Measurements from ENCODE around the gene ATP4A. TPM values are rescaled to one million over a fixed set of nuclear protein-coding genes. Genes with fewer than 3 reads are reported as not detected.

Gene ATP4A
- total RNA-seq, 1 donor from 2014 or later: 0.32 TPM

DNA sequence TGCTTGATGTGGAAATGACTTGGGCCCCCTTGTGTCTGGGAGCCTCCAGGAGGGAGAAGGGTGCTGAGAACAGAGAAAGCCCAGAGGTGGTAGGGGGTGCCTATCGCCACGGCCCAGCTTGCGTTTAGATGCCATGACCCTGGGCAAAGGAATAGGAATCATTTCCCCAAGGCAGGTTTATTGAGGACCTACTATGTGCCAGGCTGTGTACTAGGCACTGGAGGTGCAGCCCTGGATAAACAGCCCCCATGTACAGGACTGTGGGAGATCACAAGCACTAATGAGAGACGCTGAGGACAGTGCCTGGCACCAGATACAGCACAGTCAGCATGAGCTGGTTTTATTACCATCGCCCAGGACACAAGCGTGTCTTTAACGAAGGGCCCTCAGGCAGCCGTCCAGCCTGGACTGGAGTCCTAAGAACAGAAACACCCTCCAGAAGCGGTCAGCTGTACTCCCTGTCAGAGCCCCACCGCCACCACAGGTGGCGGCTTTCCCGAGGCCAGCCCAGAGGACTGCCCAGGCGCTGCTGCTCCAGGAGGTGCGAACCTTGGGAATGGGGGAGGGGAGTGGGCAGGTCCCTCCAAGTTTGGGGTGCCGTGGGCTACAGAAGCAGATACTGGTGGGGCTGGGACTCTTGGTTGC lies 13.5 kb downstream of the ATP4A start:
- TF ChIP-seq CTCF (IDR thresholded peaks at IDR 0.05; ENCODE audit: partially characterized antibody, unreplicated experiment): no peak
- no peak for DNase-seq
- H3K27ac Mint-ChIP-seq (ENCODE audit: unreplicated experiment): no peak overlapping the region
- peaks cover 8% of the 10 kb centered on the region for H3K9me3 Mint-ChIP-seq (ENCODE audit: unreplicated experiment)
- peaks cover 3% of the 10 kb centered on the region for H3K4me1 Mint-ChIP-seq (ENCODE audit: low read depth, unreplicated experiment)
- H3K36me3 Mint-ChIP-seq (ENCODE audit: unreplicated experiment): no peaks in the 10 kb centered on the region
- no peak overlapping the region for H3K4me3 Mint-ChIP-seq (ENCODE audit: unreplicated experiment)
- H3K27me3 Mint-ChIP-seq (ENCODE audit: unreplicated experiment): peaks cover 14% of the 10 kb centered on the region

- H3K27ac Mint-ChIP-seq (ENCODE audit: unreplicated experiment): no peak overlapping the region
- peaks cover 3% of the 10 kb centered on the region for H3K4me1 Mint-ChIP-seq (ENCODE audit: low read depth, unreplicated experiment)
- no peak overlapping the region for H3K4me3 Mint-ChIP-seq (ENCODE audit: unreplicated experiment)
- no peaks in the 10 kb centered on the region for H3K36me3 Mint-ChIP-seq (ENCODE audit: unreplicated experiment)
- TF ChIP-seq CTCF (IDR thresholded peaks at IDR 0.05; ENCODE audit: partially characterized antibody, unreplicated experiment): peak; percentile 88
- H3K27me3 Mint-ChIP-seq (ENCODE audit: unreplicated experiment): peaks cover 12% of the 10 kb centered on the region
- peak; percentile 52 for DNase-seq
- peaks cover 8% of the 10 kb centered on the region for H3K9me3 Mint-ChIP-seq (ENCODE audit: unreplicated experiment)
Observed at GRCh38 chr19:35549174-35549788, 14.2 kb downstream of the ATP4A start.

- Mint-ChIP-seq H3K4me1 (ENCODE audit: low read depth, unreplicated experiment) (peaks cover 3% of the 10 kb centered on the region), H3K27me3 (ENCODE audit: unreplicated experiment) (peaks cover 11% of the 10 kb centered on the region), H3K4me3 (ENCODE audit: unreplicated experiment) (peak overlapping the region; percentile 87), H3K9me3 (ENCODE audit: unreplicated experiment) (peaks cover 8% of the 10 kb centered on the region), H3K36me3 (ENCODE audit: unreplicated experiment) (no peaks in the 10 kb centered on the region), H3K27ac (ENCODE audit: unreplicated experiment) (peak overlapping the region; percentile 35)
- DNase-seq: no peak
- TF ChIP-seq CTCF (IDR thresholded peaks at IDR 0.05; ENCODE audit: partially characterized antibody, unreplicated experiment): no peak
Observed at GRCh38 chr19:35546532-35546931, 16.9 kb downstream of the ATP4A start.

DNA sequence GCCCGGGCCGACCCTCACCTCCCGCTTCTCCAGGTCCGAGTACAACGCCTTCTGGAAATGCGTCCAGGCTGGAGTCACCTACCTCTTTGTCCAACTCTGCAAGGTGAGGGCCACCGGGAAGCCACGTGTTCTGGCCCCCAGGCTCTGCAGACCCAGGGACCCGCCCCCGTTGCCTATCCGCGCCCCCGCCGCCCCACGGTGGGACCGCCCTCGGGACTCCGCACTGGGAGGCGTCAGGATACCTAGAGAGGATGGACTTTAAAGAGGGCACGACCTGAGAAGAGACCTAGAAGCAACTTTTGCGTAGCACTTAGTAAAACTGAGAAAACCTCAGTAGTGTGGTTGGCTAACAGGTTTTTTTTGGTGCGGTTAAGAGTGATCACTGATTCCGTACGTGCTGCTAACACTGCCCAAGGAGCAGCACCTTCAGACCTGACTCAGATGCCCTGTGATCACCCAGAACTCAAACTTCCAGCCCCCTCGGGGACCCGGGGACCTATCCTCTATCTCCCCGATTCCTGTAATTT lies 17.5 kb downstream of the ATP4A start:
- DNase-seq: no peak
- Mint-ChIP-seq H3K4me1 (ENCODE audit: low read depth, unreplicated experiment) (peaks cover 3% of the 10 kb centered on the region), H3K4me3 (ENCODE audit: unreplicated experiment) (peak overlapping the region; percentile 87), H3K27ac (ENCODE audit: unreplicated experiment) (peak overlapping the region; percentile 35), H3K36me3 (ENCODE audit: unreplicated experiment) (no peaks in the 10 kb centered on the region), H3K27me3 (ENCODE audit: unreplicated experiment) (peaks cover 10% of the 10 kb centered on the region), H3K9me3 (ENCODE audit: unreplicated experiment) (peaks cover 8% of the 10 kb centered on the region)
- TF ChIP-seq CTCF (IDR thresholded peaks at IDR 0.05; ENCODE audit: partially characterized antibody, unreplicated experiment): no peak

Measured in glutamatergic neuron (in vitro differentiated cells).